Liver (tissue), 9 donors: Measurements from ENCODE around the gene BLNK. TPM values are rescaled to one million over a fixed set of nuclear protein-coding genes. Genes with fewer than 3 reads are reported as not detected.

Experiments
- DNase-seq: peaks from one replicate; pipeline ENCODE4 v3.0.0-alpha.2; 2017; ENCODE audit warnings: low spot score
- H3K27ac ChIP-seq, 2 donors: one replicate each; pipeline ENCODE4 v1.7.0; 2013; ENCODE audit warnings: inconsistent platforms in 2 of 2, low read length in 2 of 2, control low read depth in 1 of 2, low read depth in 1 of 2, mild to moderate bottlenecking in 1 of 2
- H3K27me3 ChIP-seq, 4 donors: one replicate each; pipeline versions ENCODE4 v1.6.1 to v1.7.0; 2013; ENCODE audit warnings: low read length in 3 of 4, inconsistent platforms in 1 of 4, mild to moderate bottlenecking in 1 of 4, moderate library complexity in 1 of 4; ENCODE audit not compliant: control insufficient read depth in 4 of 4, insufficient read depth in 4 of 4
- H3K36me3 ChIP-seq, 4 donors: one replicate each; pipeline versions ENCODE4 v1.6.1 to v1.7.0; 2013; ENCODE audit warnings: low read length in 3 of 4, mild to moderate bottlenecking in 3 of 4, low read depth in 1 of 4, moderate library complexity in 1 of 4; ENCODE audit not compliant: control insufficient read depth in 4 of 4, insufficient read depth in 3 of 4
- H3K4me1 ChIP-seq, 4 donors: one replicate each; pipeline versions ENCODE4 v1.6.1 to v1.7.0; 2013; ENCODE audit warnings: low read length in 3 of 4, mild to moderate bottlenecking in 3 of 4, moderate library complexity in 1 of 4; ENCODE audit not compliant: control insufficient read depth in 4 of 4, insufficient read depth in 4 of 4
- H3K4me3 ChIP-seq, 3 donors: one replicate each; pipeline versions ENCODE4 v1.6.1 to v1.7.0; 2013; ENCODE audit warnings: low read length in 3 of 3, control low read depth in 1 of 3, low read depth in 1 of 3, mild to moderate bottlenecking in 1 of 3
- H3K9ac ChIP-seq, 2 donors: one replicate each; pipeline ENCODE4 v1.7.0; 2013; ENCODE audit warnings: low read length in 2 of 2, mild to moderate bottlenecking in 2 of 2, moderate library complexity in 2 of 2, control low read depth in 1 of 2, low read depth in 1 of 2
- H3K9me3 ChIP-seq, 4 donors: one replicate each; pipeline versions ENCODE4 v1.6.1 to v1.7.0; 2013; ENCODE audit warnings: low read length in 3 of 4; ENCODE audit not compliant: control insufficient read depth in 4 of 4
- ATF3 ChIP-seq: IDR thresholded peaks from 2 replicates; pipeline ENCODE4 v1.6.1; 2016; ENCODE audit warnings: antibody characterized with exemption
- CTCF ChIP-seq: fragments of 150-350 bp; IDR thresholded peaks from 2 replicates; pipeline ENCODE4 v1.5.1; 2017; ENCODE audit warnings: improper control_type of control experiment, low read depth, low read length; ENCODE audit not compliant: missing input control
- EGR1 ChIP-seq, 2 donors: IDR thresholded peaks; 2 replicates each; pipeline ENCODE4 v1.6.1; 2016 to 2018; ENCODE audit warnings: antibody characterized with exemption in 2 of 2, low read depth in 2 of 2
- FOXA1 ChIP-seq: IDR thresholded peaks from 2 replicates; pipeline ENCODE4 v1.6.1; 2016; ENCODE audit warnings: antibody characterized with exemption
- GABPA ChIP-seq, 2 donors: IDR thresholded peaks in 1 of 2; conservative IDR thresholded peaks in 1 of 2; 2 replicates each; pipeline ENCODE4 v1.6.1; 2016; ENCODE audit warnings: antibody characterized with exemption in 2 of 2, mild to moderate bottlenecking in 1 of 2, moderate library complexity in 1 of 2
- HNF4G ChIP-seq: IDR thresholded peaks from 2 replicates; pipeline ENCODE4 v1.6.1; 2016; ENCODE audit warnings: antibody characterized with exemption
- JUND ChIP-seq, 2 donors: IDR thresholded peaks; 2 replicates each; pipeline ENCODE4 v1.6.1; 2016; ENCODE audit warnings: antibody characterized with exemption in 2 of 2
- NR2F2 ChIP-seq: IDR thresholded peaks from 2 replicates; pipeline ENCODE4 v1.6.1; 2016; ENCODE audit warnings: antibody characterized with exemption
- REST ChIP-seq: IDR thresholded peaks from 2 replicates; pipeline ENCODE4 v1.6.1; 2016; ENCODE audit warnings: antibody characterized with exemption, mild to moderate bottlenecking
- RXRA ChIP-seq, 2 donors: IDR thresholded peaks; 2 replicates each; pipeline ENCODE4 v1.6.1; 2017 to 2018; ENCODE audit warnings: antibody characterized with exemption in 2 of 2, mild to moderate bottlenecking in 1 of 2
- SP1 ChIP-seq: IDR thresholded peaks from 2 replicates; pipeline ENCODE4 v1.6.1; 2018; ENCODE audit warnings: antibody characterized with exemption, mild to moderate bottlenecking
- TAF1 ChIP-seq: conservative IDR thresholded peaks from 2 replicates; pipeline ENCODE4 v1.6.1; 2016; ENCODE audit warnings: antibody characterized with exemption, mild to moderate bottlenecking
- YY1 ChIP-seq: IDR thresholded peaks from 2 replicates; pipeline ENCODE4 v1.6.1; 2016; ENCODE audit warnings: antibody characterized with exemption, mild to moderate bottlenecking
- ZBTB33 ChIP-seq: IDR thresholded peaks from 2 replicates; pipeline ENCODE4 v1.6.1; 2016; ENCODE audit warnings: antibody characterized with exemption
- WGBS: extraction: QIAGEN DNeasy Blood & Tissue Kit; methylation state at CpG from one replicate; pipeline ENCODE4 v1.1.7; 2013; 5-methylcytosine and 5-hydroxymethylcytosine counted together
- polyA plus RNA-seq, 2 donors: library from polyadenylated mRNA; stranded (reverse) in 1 of 2; unstranded in 1 of 2; fragments of 200-250 nt in 1 of 2; fragments of >200 nt in 1 of 2; fragmentation: Nextera tagmentation in 1 of 2; extraction: Ambion mirVana in 1 of 2; gene quantifications; one replicate each; pipeline versions ENCODE4 v1.2.1 to v1.2.3, GENCODE V29; 2013 to 2015
- total RNA-seq, 2 donors: library from RNA; depleted of rRNA; stranded (reverse); fragments of >200 nt; gene quantifications; one replicate each; pipeline ENCODE4 v1.2.3, GENCODE V29; 2014
- donor health status: healthy.
- donor health status: healthy.
- donor health status: healthy.
- donor health status: healthy.
- donor health status: healthy.

Gene BLNK
- total and polyA plus RNA-seq, 4 donors = 3.3 to 45.2 (median 14.5) TPM

- Histone ChIP-seq H3K9ac (no peak overlapping the region), H3K27ac (no peak overlapping the region), H3K36me3 (no peaks in the 10 kb centered on the region), H3K9me3 (no peaks in the 10 kb centered on the region), H3K27me3 (no peaks in the 10 kb centered on the region), H3K4me1 (no peaks in the 10 kb centered on the region), H3K4me3 (no peak overlapping the region)
- 79% methylated on average over 4 of the region's 4 CpGs for WGBS
- no peak for TF ChIP-seq GABPA (IDR thresholded peaks at IDR 0.05 in 1 of 2, conservative IDR thresholded peaks at IDR 0.05 in 1 of 2)
- TF ChIP-seq TAF1 = no peak
- no peak for TF ChIP-seq EGR1 (IDR thresholded peaks at IDR 0.05; ENCODE audit: low read depth in 2 of 2)
- TF ChIP-seq SP1 = no peak
- no peak for TF ChIP-seq ZBTB33
- TF ChIP-seq RXRA (IDR thresholded peaks at IDR 0.05) = no peak
- no peak for TF ChIP-seq REST
- TF ChIP-seq ATF3 = no peak
- no peak for TF ChIP-seq YY1
- no peak for TF ChIP-seq NR2F2
- TF ChIP-seq JUND (IDR thresholded peaks at IDR 0.05) = no peak
- no peak for TF ChIP-seq HNF4G
- TF ChIP-seq CTCF = no peak
- DNase-seq = no peak
Measured at GRCh38 chr10:96317067-96317833, 45.9 kb upstream of the BLNK start.

- DNase-seq = no peak
- Histone ChIP-seq H3K9ac (no peak overlapping the region), H3K4me3 (no peak overlapping the region), H3K9me3 (no peaks in the 10 kb centered on the region), H3K36me3 (no peaks in the 10 kb centered on the region), H3K4me1 (no peaks in the 10 kb centered on the region), H3K27ac (no peak overlapping the region), H3K27me3 (no peaks in the 10 kb centered on the region)
- 81% methylated on average over 2 of the region's 2 CpGs for WGBS
- TF ChIP-seq YY1 (no peak), FOXA1 (no peak)
Measured at GRCh38 chr10:96313344-96313743, 42.0 kb upstream of the BLNK start.
